Vagina (tissue), 2 donors: ENCODE data around the gene P2RX7. TPM values are rescaled to one million over a fixed set of nuclear protein-coding genes. Genes with fewer than 3 reads are reported as not detected.
"Not testable (repeated sequence)": the region's sequence is repeated elsewhere in the genome, so short reads cannot be mapped to it uniquely, and the experiment has no call there.

Source experiments
- DNase-seq, 2 donors: peaks; one replicate each; pipeline ENCODE4 v3.0.0-alpha.2; 2017; ENCODE audit errors: extremely low spot score in 2 of 2
- H3K27ac ChIP-seq: fragments of 200-600 bp; sonication (generic); one replicate; pipeline ENCODE4 v1.5.1; 2019
- H3K27me3 ChIP-seq: fragments of 200-600 bp; sonication (generic); one replicate; pipeline ENCODE4 v1.5.1; 2019
- H3K36me3 ChIP-seq, 2 donors: fragments of 200-600 bp; sonication (generic); one replicate each; pipeline ENCODE4 v1.5.1; 2017 to 2019
- H3K4me1 ChIP-seq: fragments of 200-600 bp; sonication (generic); one replicate; pipeline ENCODE4 v1.5.1; 2019
- H3K4me3 ChIP-seq, 2 donors: fragments of 200-600 bp; sonication (generic); 1 replicate in 1 of 2; 2 replicates in 1 of 2; pipeline ENCODE4 v1.5.1; 2016 to 2019
- H3K9me3 ChIP-seq: fragments of 200-600 bp; sonication (generic); one replicate; pipeline ENCODE4 v1.5.1; 2019
- CTCF ChIP-seq, 3 experiments: fragments of 450-650 bp in 2 of 3; fragments of 200-600 bp in 1 of 3; sonication (generic) in 1 of 3; IDR thresholded peaks; one replicate each; pipeline ENCODE4 v1.5.1; 2017 to 2019; ENCODE audit warnings: antibody characterized with exemption in 3 of 3, mild to moderate bottlenecking in 2 of 3, moderate library complexity in 2 of 3
- POLR2A ChIP-seq, 2 donors: fragments of 450-650 bp; IDR thresholded peaks; one replicate each; pipeline ENCODE4 v1.6.1; 2017; ENCODE audit warnings: antibody characterized with exemption in 2 of 2, mild to moderate bottlenecking in 2 of 2, moderate library complexity in 2 of 2
- POLR2AphosphoS5 ChIP-seq, 2 donors: sonication (generic); formaldehyde crosslinking; IDR thresholded peaks; one replicate each; pipeline ENCODE4 v1.9.0; 2017; ENCODE audit warnings: antibody characterized with exemption in 2 of 2, mild to moderate bottlenecking in 2 of 2, low read depth in 1 of 2; ENCODE audit not compliant: insufficient read depth in 1 of 2
- intact Hi-C: fragments of 100-400 bp; cut with DNase I; formaldehyde crosslinking; loops from one replicate; pipeline ENCODE4 v1.15.1; 2023
- total RNA-seq: library from RNA; depleted of rRNA; stranded (reverse); fragments of >200 nt; gene quantifications from one replicate; pipeline ENCODE4 v1.2.3, GENCODE V29; 2016

Gene P2RX7
- total RNA-seq, 1 donor from 2014 or later = 8.6 TPM

GRCh38 chr12:121162985-121163384 is 30.3 kb downstream of the P2RX7 start:
- no peak overlapping the region for H3K4me3 ChIP-seq
- DNase-seq = no peak
- H3K27ac ChIP-seq = no peak overlapping the region
- no peaks in the 10 kb centered on the region for H3K9me3 ChIP-seq
- H3K36me3 ChIP-seq = peaks cover 0 to 38% of the 10 kb centered on the region in 2 donors
- H3K27me3 ChIP-seq = no peaks in the 10 kb centered on the region
- H3K4me1 ChIP-seq = no peaks in the 10 kb centered on the region
- intact Hi-C loops = no loop called here
- TF ChIP-seq POLR2AphosphoS5 (IDR thresholded peaks at IDR 0.05; ENCODE audit: insufficient read depth in 1 of 2, low read depth in 1 of 2) (no peak), CTCF (IDR thresholded peaks at IDR 0.05) (no peak), POLR2A (IDR thresholded peaks at IDR 0.05) (no peak)

- peaks cover 0 to 34% of the 10 kb centered on the region in 2 donors for H3K36me3 ChIP-seq
- H3K27ac ChIP-seq, intact Hi-C loops, DNase-seq, H3K9me3 ChIP-seq, H3K4me3 ChIP-seq, H3K27me3 ChIP-seq, H3K4me1 ChIP-seq: not testable (repeated sequence)
These were observed 32.2 kb downstream of the P2RX7 start for GRCh38 chr12:121164839-121165238.

- no peak overlapping the region for H3K4me3 ChIP-seq
- TF ChIP-seq CTCF (IDR thresholded peaks at IDR 0.05) = no peak
- TF ChIP-seq POLR2A (IDR thresholded peaks at IDR 0.05) = no peak
- no peak for TF ChIP-seq POLR2AphosphoS5 (IDR thresholded peaks at IDR 0.05; ENCODE audit: insufficient read depth in 1 of 2, low read depth in 1 of 2)
- intact Hi-C loops = no loop called here
- H3K4me1 ChIP-seq = no peaks in the 10 kb centered on the region
- no peaks in the 10 kb centered on the region for H3K9me3 ChIP-seq
- H3K27me3 ChIP-seq = no peaks in the 10 kb centered on the region
- H3K36me3 ChIP-seq = peaks cover 0 to 38% of the 10 kb centered on the region in 2 donors
- DNase-seq = no peak
- H3K27ac ChIP-seq = no peak overlapping the region
These were observed 32.6 kb downstream of the P2RX7 start for GRCh38 chr12:121165316-121165715.

- no peaks in the 10 kb centered on the region for H3K9me3 ChIP-seq
- no peak for DNase-seq
- intact Hi-C loops = no loop called here
These were observed 33.7 kb downstream of the P2RX7 start for GRCh38 chr12:121166356-121166755.

GRCh38 chr12:121167232-121167820 is 34.6 kb downstream of the P2RX7 start:
- no peak overlapping the region for H3K4me3 ChIP-seq
- peaks cover 0 to 32% of the 10 kb centered on the region in 2 donors for H3K36me3 ChIP-seq
- no peaks in the 10 kb centered on the region for H3K27me3 ChIP-seq
- H3K9me3 ChIP-seq = no peaks in the 10 kb centered on the region
- DNase-seq = no peak
- no peak for TF ChIP-seq POLR2AphosphoS5 (IDR thresholded peaks at IDR 0.05; ENCODE audit: insufficient read depth in 1 of 2, low read depth in 1 of 2)
- TF ChIP-seq CTCF (IDR thresholded peaks at IDR 0.05) = no peak
- TF ChIP-seq POLR2A (IDR thresholded peaks at IDR 0.05) = no peak
- H3K27ac ChIP-seq = no peak overlapping the region
- intact Hi-C loops = no loop called here
- no peaks in the 10 kb centered on the region for H3K4me1 ChIP-seq

More at GRCh38 chr12:121166356-121166755, 33.7 kb downstream of the P2RX7 start:
- H3K27me3 ChIP-seq = no peaks in the 10 kb centered on the region
- TF ChIP-seq POLR2AphosphoS5 (IDR thresholded peaks at IDR 0.05; ENCODE audit: insufficient read depth in 1 of 2, low read depth in 1 of 2) (no peak), POLR2A (IDR thresholded peaks at IDR 0.05) (no peak), CTCF (IDR thresholded peaks at IDR 0.05) (no peak)
- H3K36me3 ChIP-seq = peaks cover 0 to 39% of the 10 kb centered on the region in 2 donors
- H3K27ac ChIP-seq = no peak overlapping the region
- no peak overlapping the region for H3K4me3 ChIP-seq
- no peaks in the 10 kb centered on the region for H3K4me1 ChIP-seq
